ENCODE measurements around the gene RMI1. TPM values are rescaled to one million over a fixed set of nuclear protein-coding genes. Genes with fewer than 3 reads are reported as not detected.

The RMI1 gene
- total RNA-seq, 6 experiments from 2014 or later = 2.0 to 5.1 (median 4.3) TPM

DNA sequence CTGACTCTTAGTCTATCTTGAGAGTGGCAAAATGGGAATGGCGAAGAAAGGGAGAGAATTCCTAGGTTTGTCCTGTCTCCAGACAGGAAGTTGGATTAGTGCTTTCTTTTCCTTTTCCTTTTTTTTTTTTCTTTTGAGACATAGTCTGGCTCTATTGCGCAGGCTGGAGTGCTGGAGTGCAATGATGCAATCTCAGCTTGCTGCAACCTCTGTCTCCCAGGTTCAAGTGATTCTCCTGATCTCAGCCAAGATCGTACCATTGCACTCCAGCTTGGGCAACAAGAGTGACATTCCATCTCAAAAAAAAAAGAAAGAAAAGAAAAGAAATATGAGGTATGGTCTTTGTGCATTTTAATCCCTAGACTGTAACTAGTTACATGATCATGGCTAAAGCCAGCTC, 46.8 kb upstream of the RMI1 start:
- DNase-seq (peak in 2 of 3 donors; percentile 35 to 68), ATAC-seq (peak; percentile 80 to 91 (median 85))
- Histone ChIP-seq H3K9me3 (no peaks in the 10 kb centered on the region), H3K4me1 (peaks cover 0 to 19% (median 6%) of the 10 kb centered on the region in 4 donors), H3K27me3 (no peaks in the 10 kb centered on the region), H3K4me3 (no peak overlapping the region), H3K27ac (no peak overlapping the region), H3K36me3 (no peaks in the 10 kb centered on the region)
- intact Hi-C loops (cut with DNase I) = loop anchor here (10.0 kb wide), 2 partner anchors 241 to 331 kb away; no protein-coding TSS in a partner anchor
- 32% methylated on average over 3 of the region's 3 CpGs for WGBS (ENCODE audit: insufficient coverage, low coverage, low lambda C conversion rate, missing lambda C conversion rate)
- TF ChIP-seq POLR2A (IDR thresholded peaks at IDR 0.05) (no peak), CTCF (IDR thresholded peaks at IDR 0.05) (no peak)

DNA sequence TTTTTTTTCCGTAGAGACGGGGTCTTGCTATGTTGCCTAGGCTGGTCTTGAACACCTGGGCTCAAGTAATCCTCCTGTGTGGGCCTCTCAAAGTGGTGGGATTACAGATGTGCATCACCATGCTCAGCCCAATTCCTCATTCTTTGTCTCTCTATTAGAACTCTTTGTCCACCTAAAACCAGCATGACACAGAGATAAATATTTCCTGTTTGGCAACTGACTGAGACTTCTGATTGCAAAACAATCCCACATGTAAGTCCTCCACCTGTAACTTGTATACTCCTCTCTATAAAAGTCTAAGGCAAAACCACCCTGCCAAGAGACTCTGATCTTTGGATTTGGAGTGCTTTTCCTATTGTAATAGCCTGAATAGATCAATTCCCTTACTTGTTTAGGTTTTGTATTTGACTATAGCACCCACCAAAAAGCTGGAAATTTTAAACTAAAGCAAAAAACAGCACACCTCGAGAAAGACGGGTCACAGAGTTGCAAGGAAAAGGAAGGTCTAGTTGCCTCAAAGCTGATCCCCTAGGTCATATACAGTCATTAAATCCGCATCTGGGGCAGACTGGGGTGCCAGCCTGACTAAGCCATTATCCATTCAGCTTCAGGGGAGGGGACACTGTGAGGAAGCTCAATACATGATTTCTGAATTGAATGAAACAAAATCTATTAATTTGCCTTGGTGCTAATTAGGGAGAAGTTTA, 45.9 kb upstream of the RMI1 start:
- 61% methylated on average over 5 of the region's 5 CpGs for WGBS (ENCODE audit: insufficient coverage, low coverage, low lambda C conversion rate, missing lambda C conversion rate)
- peaks cover 0 to 19% (median 6%) of the 10 kb centered on the region in 4 donors for H3K4me1 ChIP-seq
- H3K27ac ChIP-seq = no peak overlapping the region
- TF ChIP-seq CTCF (IDR thresholded peaks at IDR 0.05) (no peak), POLR2A (IDR thresholded peaks at IDR 0.05) (no peak)
- peak; percentile 54 to 83 (median 70) for ATAC-seq
- intact Hi-C loops (cut with DNase I) = loop anchor here (5.0 to 10.0 kb wide), 4 partner anchors 238 to 330 kb away; no protein-coding TSS in a partner anchor
- DNase-seq = no peak
- H3K4me3 ChIP-seq = no peak overlapping the region
- peaks cover 0 to 4% (median 0%) of the 10 kb centered on the region in 4 donors for H3K36me3 ChIP-seq
- no peaks in the 10 kb centered on the region for H3K27me3 ChIP-seq
- H3K9me3 ChIP-seq = no peaks in the 10 kb centered on the region

- no peaks in the 10 kb centered on the region for H3K27me3 ChIP-seq
- 71% methylated on average over 3 of the region's 3 CpGs for WGBS (ENCODE audit: insufficient coverage, low coverage, low lambda C conversion rate, missing lambda C conversion rate)
- intact Hi-C loops (cut with DNase I) = loop anchor here (5.0 to 10.0 kb wide), 4 partner anchors 237 to 329 kb away; no protein-coding TSS in a partner anchor
- TF ChIP-seq CTCF (IDR thresholded peaks at IDR 0.05) = no peak
- TF ChIP-seq POLR2A (IDR thresholded peaks at IDR 0.05) = no peak
- peak in 1 of 4 donors; percentile 20 for ATAC-seq
- peaks cover 0 to 4% (median 0%) of the 10 kb centered on the region in 4 donors for H3K36me3 ChIP-seq
- no peaks in the 10 kb centered on the region for H3K9me3 ChIP-seq
- DNase-seq = no peak
- H3K4me1 ChIP-seq = peaks cover 0 to 19% (median 6%) of the 10 kb centered on the region in 4 donors
- no peak overlapping the region for H3K4me3 ChIP-seq
- no peak overlapping the region for H3K27ac ChIP-seq
These were observed 45.2 kb upstream of the RMI1 start for GRCh38 chr9:83935276-83935935.

DNA sequence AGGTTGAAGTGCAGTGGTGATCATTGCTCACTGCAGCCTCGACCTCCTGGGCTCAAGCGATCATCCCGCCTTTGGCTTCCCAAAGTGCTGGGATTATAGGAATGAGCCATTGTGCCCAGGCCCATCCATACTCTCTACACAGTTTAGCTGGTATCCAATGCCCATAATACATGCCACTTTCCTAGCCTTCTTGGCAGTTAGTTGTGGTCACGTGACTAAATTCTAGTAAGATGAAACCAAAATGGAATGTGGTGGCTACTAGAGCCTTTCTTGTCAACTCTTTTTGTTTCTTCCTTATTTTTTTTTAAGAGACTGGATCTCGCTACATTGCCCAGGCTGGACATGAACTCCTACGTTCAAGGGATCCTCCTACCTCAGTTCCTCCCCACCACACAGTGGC, 44.1 kb upstream of the RMI1 start:
- H3K27ac ChIP-seq = no peak overlapping the region

More for the DNA sequence above, 44.1 kb upstream of the RMI1 start:
- DNase-seq (no peak), ATAC-seq (no peak)
- Histone ChIP-seq H3K27me3 (no peaks in the 10 kb centered on the region), H3K36me3 (peaks cover 0 to 4% (median 0%) of the 10 kb centered on the region in 4 donors), H3K4me1 (peaks cover 0 to 28% (median 8%) of the 10 kb centered on the region in 4 donors), H3K9me3 (no peaks in the 10 kb centered on the region), H3K4me3 (no peak overlapping the region)
- TF ChIP-seq POLR2A (IDR thresholded peaks at IDR 0.05) = no peak
- TF ChIP-seq CTCF (IDR thresholded peaks at IDR 0.05) = no peak
- intact Hi-C loops (cut with DNase I) = loop anchor here (5.0 to 10.0 kb wide), 4 partner anchors 236 to 328 kb away; no protein-coding TSS in a partner anchor
- 88% methylated on average over 6 of the region's 6 CpGs for WGBS (ENCODE audit: insufficient coverage, low coverage, low lambda C conversion rate, missing lambda C conversion rate)

Data from right lobe of liver (tissue), 6 donors.